ENCODE data around the gene BLTP3B.

BLTP3B gene

DNA sequence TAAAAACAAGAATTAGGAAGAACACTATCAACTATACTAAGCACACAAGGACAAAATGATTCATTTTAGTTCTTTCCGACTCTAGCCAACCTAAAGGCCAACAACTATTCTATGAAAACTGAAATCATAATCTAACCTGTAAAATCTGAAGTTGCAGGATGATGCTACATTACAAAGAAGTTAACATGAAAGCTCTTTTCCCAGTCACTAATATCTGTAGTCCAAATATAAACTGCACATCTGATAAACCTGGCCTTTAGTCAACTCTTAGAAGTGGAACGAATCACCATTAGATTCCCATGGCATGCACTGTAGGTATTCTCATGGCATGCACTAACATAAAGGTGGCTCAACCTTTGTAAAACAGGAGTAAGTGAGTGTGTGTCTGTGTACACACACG lies 41.7 kb downstream of the BLTP3B start:
- DNase-seq = no peak
- Histone ChIP-seq H3K27ac (no peak overlapping the region), H3K36me3 (peaks cover 22% of the 10 kb centered on the region), H3K27me3 (ENCODE audit: insufficient read depth, low read depth, severe bottlenecking) (no peaks in the 10 kb centered on the region), H3K9me3 (ENCODE audit: severe bottlenecking) (no peaks in the 10 kb centered on the region), H3K4me3 (ENCODE audit: low read depth, low read length) (no peak overlapping the region)
- TF ChIP-seq, protein P1, sequence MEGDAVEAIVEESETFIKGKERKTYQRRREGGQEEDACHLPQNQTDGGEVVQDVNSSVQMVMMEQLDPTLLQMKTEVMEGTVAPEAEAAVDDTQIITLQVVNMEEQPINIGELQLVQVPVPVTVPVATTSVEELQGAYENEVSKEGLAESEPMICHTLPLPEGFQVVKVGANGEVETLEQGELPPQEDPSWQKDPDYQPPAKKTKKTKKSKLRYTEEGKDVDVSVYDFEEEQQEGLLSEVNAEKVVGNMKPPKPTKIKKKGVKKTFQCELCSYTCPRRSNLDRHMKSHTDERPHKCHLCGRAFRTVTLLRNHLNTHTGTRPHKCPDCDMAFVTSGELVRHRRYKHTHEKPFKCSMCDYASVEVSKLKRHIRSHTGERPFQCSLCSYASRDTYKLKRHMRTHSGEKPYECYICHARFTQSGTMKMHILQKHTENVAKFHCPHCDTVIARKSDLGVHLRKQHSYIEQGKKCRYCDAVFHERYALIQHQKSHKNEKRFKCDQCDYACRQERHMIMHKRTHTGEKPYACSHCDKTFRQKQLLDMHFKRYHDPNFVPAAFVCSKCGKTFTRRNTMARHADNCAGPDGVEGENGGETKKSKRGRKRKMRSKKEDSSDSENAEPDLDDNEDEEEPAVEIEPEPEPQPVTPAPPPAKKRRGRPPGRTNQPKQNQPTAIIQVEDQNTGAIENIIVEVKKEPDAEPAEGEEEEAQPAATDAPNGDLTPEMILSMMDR (IDR thresholded peaks at IDR 0.05; ENCODE audit: low read depth, low read length) = no peak
